CD4-positive, alpha-beta T cell treated with Interleukin-17A for 4 hours (primary cell): ENCODE data around the gene ZNF638.
A peak's percentile ranks its signal among the peaks of the same experiment; 100 is the strongest.
"Not testable (repeated sequence)": the region's sequence is repeated elsewhere in the genome, so short reads cannot be mapped to it uniquely, and the experiment has no call there.

Experiments used
- DNase-seq: peaks from one replicate; pipeline ENCODE4 v3.0.0-alpha.2; 2020; ENCODE audit warnings: mixed read lengths

The ZNF638 gene

GRCh38 chr2:71331581-71332434 lies at the start of gene ZNF638:
ZNF638 (plus strand) TSS chr2:71331782; CDS start chr2:71348955, 17,173 bp downstream.
- peak; percentile 95 for DNase-seq

GRCh38 chr2:71281950-71282349 lies 49.6 kb upstream of the ZNF638 start:
- no peak for DNase-seq

GRCh38 chr2:71282493-71282892 lies 49.1 kb upstream of the ZNF638 start:
- DNase-seq = no peak

- no peak for DNase-seq
These were observed 48.5 kb upstream of the ZNF638 start for GRCh38 chr2:71283131-71283530.

GRCh38 chr2:71285706-71286105 lies 45.9 kb upstream of the ZNF638 start:
- no peak for DNase-seq

GRCh38 chr2:71291398-71291797 lies 40.2 kb upstream of the ZNF638 start:
- DNase-seq = no peak

- DNase-seq = no peak
These were observed 39.4 kb upstream of the ZNF638 start for GRCh38 chr2:71292159-71292558.

- no peak for DNase-seq
These were observed 32.7 kb upstream of the ZNF638 start for GRCh38 chr2:71298914-71299313.

GRCh38 chr2:71299507-71299906 lies 32.1 kb upstream of the ZNF638 start:
- DNase-seq = no peak

- no peak for DNase-seq
These were observed 27.7 kb upstream of the ZNF638 start for GRCh38 chr2:71303849-71304248.

- no peak for DNase-seq
These were observed 24.8 kb upstream of the ZNF638 start for GRCh38 chr2:71306762-71307161.

- no peak for DNase-seq
These were observed 18.4 kb upstream of the ZNF638 start for GRCh38 chr2:71313016-71313766.

- DNase-seq = no peak
These were observed 14.5 kb upstream of the ZNF638 start for GRCh38 chr2:71317060-71317459.

GRCh38 chr2:71317900-71318299 lies 13.7 kb upstream of the ZNF638 start:
- DNase-seq = not testable (repeated sequence)

GRCh38 chr2:71323386-71323785 lies 8.2 kb upstream of the ZNF638 start:
- no peak for DNase-seq

- DNase-seq = no peak
These were observed 4.6 kb upstream of the ZNF638 start for GRCh38 chr2:71326968-71327367.

- no peak for DNase-seq
These were observed 3.7 kb upstream of the ZNF638 start for GRCh38 chr2:71327916-71328315.

GRCh38 chr2:71330155-71330554 lies 1.4 kb upstream of the ZNF638 start:
- no peak for DNase-seq

GRCh38 chr2:71330585-71331330 lies 824 bp upstream of the ZNF638 start:
- DNase-seq = no peak

- not testable (repeated sequence) for DNase-seq
These were observed 326 bp upstream of the ZNF638 start for GRCh38 chr2:71331331-71331580.

- no peak for DNase-seq
These were observed 834 bp downstream of the ZNF638 start for GRCh38 chr2:71332435-71332796.

- no peak for DNase-seq
These were observed 2.0 kb downstream of the ZNF638 start for GRCh38 chr2:71333619-71334018.

GRCh38 chr2:71336384-71336783 lies 4.8 kb downstream of the ZNF638 start:
- DNase-seq = no peak

GRCh38 chr2:71336802-71337201 lies 5.2 kb downstream of the ZNF638 start:
- no peak for DNase-seq
